HG03066 (cell line): ENCODE measurements around the gene TAF15.

Source experiments
- ATAC-seq: cut with Tn5 transposase; IDR thresholded peaks from one replicate; pipeline ENCODE4 v1.9.1; 2021; ENCODE audit warnings: low read depth; ENCODE audit not compliant: unreplicated experiment

TAF15 gene

DNA sequence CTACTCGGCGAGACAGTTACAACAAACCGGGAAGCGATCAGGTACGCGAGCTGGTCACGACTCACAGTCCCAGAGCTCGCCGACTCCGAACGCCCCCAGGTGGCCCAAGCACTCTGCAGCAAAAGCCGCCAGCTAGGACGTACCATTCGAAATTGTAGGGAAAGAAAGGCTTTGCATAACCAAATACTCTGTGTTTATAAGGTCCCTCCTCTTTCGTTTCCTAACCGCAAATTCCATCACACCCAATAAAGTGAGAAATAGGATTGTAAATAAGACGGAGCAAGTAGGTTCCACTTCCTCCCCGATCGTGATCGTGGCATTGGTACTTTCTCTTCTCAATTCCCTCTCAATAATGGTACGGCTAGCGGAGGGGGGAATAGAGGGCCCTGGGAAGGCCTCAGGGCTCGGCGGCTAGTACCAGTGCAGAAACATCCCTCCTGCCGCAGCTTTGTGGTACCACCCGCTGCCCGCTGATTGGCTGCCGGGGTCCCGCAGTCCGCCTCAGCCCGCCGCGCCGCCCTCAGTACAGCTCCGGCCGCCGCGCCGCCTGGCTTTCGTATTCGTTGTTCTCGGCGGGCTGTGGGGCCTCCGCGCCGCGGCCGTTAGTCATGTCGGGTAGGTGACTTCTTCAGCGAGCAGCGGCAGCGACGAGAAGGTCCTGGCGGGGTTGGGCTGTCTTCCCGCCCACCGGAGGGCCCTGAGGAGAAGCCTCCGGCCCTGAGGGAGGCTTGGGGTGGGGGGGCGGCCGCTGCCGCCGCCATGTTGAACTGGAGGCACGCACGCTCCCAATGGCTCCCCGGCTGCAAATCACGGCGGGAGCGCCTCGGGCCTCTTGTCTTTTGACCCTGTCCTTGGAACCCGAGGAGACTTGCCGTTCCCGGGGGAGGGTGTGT is at the start of gene TAF15:
Gene TAF15, plus strand, starts transcription at position 523 of the 893 bp plus-strand sequence. Its CDS starts 86 bp downstream, at position 609.
- peak; percentile 94 for ATAC-seq

DNA sequence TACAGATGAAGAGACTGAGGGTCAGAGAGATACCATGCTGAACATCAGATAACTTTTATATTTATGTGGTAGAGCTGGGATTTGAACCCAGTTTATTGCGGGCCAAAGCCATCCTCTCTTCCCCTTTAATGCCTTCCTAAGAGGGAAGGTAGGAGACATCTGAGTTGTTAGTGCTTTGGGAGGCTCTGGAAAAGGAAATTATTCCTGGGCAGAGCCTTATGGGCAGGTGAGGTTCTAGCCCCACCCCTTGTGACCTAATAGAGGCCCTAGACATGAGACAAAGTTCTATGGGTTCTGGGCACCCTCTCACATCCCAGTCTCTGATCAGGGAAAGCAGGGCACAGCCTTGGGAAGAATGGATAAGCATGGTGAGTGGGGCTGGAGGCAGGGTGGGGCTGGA is 48.7 kb upstream of the TAF15 start, which contains the start of gene C17orf50:
Gene C17orf50, plus strand, starts transcription at position 301 of the 400 bp plus-strand sequence. Its CDS starts 55 bp downstream, at position 356.
- ATAC-seq: no peak

DNA sequence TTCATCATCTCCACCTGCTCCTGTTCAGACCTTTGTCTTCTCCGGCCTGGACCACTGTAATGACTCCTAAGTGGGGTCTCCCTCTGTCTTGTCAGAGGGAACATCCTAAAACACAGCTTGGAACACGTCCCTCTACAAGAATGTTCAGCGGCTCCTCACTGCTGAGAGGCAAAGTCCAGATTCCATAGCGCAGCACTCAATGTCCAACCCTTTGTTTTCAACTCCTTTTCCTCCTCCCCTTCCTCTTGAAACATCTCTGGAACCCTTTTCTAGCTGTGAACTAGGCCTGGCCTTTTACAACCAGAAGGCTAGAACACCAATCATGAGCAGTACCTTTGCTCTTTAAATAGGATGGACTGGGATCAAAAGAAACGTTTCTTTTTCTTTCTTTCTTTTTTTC is 47.7 kb upstream of the TAF15 start:
- no peak for ATAC-seq

DNA sequence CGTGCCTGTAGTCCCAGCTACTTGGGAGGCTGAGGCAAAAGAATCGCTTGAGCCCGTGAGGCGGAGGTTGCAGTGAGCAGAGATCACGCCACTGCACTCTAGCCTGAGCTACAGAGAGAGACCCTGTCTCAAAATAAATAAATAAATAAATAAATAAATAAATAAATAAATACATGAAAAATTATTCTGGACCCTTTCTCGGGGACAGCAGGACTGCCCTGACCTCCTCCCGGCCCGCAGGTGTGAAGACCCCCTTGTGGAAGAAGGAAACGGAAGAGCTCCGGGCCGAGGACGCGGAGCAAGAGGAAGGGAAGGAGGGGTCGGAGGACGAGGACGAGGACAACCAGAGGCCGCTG is 45.5 kb upstream of the TAF15 start:
- ATAC-seq: no peak

DNA sequence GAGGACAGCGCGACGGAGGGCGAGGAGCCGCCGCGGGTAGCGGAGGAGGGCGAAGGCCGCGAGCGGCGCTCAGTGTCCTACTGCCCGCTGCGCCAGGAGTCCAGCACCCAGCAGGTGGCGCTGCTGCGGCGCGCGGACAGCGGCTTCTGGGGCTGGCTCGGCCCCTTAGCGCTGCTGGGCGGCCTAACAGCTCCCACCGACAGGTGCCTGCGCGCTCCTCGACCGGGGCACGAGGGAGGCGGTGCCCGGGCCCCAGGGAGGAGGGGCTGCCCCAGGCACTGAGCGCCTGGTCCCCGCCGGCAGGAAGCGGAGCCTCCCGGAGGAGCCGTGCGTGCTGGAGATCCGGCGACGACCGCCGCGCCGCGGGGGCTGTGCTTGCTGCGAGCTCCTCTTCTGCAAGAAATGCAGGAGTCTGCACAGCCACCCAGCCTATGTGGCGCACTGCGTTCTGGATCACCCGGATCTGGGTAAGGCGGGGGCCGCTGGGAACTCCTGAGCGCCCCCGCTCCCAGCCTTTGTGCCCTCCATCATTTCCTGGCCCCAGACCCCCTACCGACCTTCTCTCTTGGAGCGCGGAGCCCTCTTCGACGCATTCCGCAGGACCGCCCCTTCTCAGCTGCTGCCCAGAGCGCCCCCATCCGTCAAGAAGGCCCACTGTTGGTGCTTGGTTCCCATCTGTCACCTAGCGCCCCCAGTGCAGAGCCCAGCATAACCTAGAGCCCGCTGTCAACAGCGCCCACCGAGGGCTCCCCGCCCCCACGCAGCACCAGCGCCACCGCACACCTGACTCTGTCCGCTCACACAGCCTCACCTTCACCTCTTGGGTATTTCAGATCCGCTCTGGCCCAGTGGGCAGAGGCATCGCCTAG is 44.9 kb upstream of the TAF15 start:
- ATAC-seq: peak; percentile 82

DNA sequence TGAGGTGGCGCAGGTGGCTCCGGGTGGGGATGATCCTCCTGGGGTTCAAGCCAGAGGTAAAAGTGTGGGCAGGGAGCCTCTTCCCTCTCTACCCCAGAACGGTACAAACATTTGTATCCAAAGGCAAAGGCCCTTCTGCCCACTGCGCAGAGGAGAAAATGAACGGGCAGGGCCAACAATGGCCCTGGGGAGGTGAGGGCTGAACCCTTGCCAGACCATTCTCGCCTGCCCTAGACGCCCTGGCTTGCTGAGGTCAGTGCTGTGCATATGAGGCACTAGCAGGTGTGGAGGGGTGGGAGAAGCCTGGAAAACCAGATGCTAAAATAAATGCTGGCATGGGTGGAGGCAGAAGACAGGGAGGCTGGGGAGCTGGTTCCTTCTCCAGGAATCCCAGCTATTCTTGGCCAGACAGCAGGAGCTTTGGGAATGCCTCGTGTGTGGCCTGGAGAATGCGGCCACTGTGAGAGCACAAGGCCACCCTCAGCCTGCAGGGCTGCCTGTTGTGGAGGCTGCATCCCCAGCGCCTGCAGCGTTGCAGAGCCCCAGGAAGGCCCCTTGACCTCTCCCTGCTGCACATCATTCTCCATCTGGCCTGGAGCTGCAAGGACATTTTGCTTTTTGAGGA is 44.1 kb upstream of the TAF15 start:
- no peak for ATAC-seq

DNA sequence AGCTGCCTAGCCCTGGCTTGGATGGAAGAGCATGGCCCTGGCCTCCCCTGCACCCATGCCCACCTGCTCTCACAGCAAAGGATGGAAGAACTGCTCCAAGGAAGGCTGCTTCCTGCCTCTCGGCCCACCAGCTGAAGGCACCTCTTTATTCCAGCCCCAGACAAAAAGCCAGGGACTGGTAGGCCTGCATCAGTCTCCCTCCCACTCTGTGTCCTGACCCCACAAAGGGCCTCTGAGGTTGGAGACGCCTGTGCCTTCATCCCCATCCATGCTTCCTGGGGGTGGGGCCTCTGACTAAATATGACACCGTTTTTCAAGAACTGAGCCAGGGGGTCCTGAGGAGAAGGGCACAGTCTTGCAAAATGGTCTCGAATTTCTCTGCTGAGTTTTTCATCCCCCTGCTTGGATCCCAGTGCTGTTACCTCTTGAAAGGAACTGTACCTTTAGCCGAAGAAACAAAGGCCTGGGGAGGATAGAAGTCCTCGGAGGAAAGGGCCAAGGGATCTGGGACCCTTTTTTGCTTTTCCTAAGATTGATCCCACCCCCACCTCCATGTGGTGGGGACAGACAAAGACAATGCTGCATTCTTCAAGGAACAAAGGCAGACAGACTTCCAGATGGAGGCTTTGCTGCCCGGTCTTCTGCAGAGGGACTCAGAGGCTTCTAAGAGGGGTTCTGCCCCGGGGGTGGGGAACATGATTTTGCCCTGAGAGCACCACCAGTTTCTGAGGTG is 43.4 kb upstream of the TAF15 start:
- ATAC-seq: no peak

DNA sequence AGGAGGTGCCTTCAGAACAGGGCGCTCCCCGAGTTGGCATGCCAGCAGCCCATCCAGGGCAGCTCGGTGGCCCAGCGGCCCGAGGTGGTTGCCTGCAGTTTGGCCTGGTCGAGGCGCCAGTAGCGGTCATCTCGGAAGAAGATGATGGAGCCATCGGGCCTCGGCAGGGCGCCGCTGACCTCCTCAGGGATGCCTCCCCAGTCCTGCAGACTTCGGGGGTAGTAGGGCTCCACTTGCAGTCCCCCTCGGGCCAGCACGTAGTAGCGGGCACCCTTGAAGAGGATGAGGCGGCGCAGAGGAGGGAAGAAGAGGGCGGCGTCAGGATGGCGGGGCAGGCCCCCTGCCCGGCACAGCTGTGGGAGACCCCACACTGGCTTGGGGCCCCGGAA is 42.8 kb upstream of the TAF15 start:
- ATAC-seq: no peak

DNA sequence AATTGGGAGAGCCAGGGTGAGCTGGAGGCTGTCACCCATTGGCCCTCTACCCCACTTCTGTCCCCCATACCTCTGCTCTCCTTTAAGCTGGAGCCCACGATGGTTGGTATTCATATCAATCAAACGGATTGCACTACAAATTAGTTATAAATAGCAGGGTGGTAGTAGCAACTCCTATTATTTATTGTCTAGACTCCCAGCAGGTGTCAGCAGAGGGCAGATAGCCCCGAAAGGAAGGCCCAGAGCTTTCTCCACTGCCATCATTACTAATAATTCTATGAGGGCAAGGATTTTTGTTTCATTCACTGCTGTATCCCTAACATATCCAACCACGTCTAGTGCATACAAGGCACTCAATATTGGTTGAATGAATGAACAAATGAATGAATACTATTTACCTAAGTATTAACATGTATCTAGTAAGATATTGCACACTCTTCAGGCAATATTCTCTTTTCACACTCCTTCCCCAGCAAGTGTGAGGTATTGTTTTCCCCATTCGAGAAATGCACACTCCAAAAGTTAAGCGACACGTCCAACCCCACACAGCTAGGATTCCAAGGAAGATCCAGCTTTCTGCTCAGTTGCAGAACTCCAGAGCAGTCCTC is 42.3 kb upstream of the TAF15 start:
- ATAC-seq: no peak

DNA sequence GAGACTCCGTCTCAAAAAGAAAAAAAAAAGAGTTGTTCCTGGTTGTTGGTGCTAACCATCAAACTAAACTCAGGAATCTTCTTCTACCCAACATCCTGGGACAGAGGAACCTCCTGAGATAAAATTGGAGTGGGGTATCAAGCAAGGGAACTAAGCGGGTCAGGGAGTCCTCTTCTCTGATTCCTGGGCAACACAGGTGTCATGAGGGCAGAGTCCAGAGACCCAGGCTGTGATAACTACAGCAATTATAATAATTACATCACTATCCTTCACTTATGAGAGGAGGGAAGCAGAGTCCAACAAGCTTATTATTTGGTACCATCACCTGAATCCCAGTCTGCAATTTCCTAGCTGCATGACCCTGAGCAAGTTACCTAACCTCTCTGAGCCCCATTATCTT is 40.5 kb upstream of the TAF15 start:
- ATAC-seq: no peak

DNA sequence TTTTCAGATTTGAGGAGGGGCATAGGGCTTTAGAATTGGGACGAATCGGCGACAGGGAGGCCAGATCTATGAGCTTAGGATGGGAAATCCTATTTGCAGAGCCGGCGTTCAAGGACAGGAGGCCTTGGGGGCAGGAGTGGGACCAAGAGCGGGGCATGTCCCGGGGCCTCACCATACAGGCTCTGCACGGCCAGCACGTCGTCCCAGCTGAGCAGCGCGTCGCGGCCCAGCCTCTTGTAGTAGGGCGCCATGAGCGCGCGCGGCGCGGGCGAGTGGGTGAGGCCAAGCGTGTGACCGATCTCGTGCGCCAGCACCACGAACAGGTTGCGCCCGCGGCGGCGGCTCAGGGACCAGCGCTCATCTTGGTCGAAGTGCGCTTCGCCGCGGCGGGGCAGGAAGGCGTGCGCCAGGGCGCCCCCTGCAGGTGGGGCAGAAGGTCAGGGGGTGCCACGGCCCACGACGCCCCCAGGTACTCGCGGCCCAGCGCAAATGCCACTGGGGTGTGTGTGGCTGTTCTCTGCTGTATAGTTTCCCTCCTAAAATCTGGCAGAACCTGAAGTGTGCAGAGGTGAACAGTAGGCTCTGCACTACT is 39.3 kb upstream of the TAF15 start:
- ATAC-seq: no peak

DNA sequence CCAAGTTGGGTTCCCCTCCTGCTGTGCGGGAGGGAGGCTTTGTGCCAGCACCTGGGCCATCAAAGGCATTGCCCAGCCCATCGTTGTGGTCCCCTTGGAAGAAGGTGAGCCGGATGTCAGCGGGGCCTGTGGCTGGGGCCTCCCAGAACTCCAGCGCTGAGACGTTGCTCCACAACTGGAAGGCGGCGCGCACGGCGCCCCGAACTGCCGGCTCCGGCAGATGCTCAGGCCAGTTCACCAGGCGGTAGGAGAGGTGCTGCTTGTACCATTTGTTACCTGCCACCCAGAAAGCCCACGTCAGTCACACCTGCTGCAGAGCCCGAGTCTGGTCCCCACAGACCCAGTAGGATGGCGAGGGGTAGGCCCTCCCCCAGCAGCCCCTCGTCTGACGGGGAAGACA is 36.2 kb upstream of the TAF15 start:
- no peak for ATAC-seq

DNA sequence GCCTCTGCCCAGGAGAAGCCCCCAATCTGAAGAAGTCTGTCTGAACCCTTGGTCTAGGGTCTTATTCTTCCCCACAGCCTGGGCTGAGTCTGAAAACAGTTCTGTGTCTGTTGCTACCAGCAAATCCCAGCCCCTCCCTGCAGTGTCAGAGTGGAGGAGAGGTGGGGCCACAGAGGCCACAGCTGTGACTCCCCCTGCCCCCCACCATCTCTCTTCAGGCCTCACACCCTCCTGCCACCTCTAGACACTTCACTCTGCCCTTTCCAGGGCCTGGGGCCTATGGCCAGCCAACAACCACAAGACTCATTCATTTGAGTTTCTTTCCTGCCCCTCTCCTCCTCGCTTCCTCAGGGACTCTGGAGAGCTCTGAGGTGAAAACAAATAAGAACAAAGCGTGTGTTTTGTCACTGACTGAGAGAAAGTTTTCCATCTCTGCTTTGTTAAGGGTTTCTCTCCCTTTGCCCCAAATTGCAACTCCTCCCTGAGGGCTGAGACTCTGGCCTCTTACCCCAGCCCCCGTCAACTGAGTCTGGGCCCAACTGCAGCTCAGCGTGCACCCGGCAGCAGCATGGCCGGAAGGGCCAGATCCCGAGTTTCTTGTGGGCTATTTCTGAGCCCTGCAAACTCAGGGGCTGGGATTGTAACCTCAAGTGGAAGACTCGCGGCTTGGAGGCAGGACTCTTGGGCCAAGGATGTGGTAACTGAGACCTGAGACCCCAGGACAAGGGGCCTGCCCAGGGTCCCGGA is 35.4 kb upstream of the TAF15 start:
- no peak for ATAC-seq

DNA sequence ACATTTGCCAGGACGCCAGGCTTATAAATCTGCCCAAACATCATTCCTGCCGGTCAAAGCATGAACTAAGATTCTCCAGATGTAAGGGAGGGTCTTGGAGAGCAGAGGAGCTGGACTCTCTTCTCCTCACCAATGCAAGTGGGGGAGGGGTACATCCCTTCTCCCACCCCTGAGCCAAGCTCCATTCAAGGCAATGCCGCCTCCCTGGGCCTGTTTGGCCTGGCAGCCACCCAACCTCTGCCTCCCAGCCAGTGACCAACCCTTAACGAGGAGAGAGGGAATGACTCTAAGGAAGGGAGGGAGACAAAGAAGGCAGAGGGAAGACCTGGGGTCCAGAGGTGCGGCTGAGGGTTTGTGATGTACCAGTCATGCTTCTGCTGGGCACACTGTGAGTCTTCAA is 34.8 kb upstream of the TAF15 start:
- ATAC-seq: no peak

DNA sequence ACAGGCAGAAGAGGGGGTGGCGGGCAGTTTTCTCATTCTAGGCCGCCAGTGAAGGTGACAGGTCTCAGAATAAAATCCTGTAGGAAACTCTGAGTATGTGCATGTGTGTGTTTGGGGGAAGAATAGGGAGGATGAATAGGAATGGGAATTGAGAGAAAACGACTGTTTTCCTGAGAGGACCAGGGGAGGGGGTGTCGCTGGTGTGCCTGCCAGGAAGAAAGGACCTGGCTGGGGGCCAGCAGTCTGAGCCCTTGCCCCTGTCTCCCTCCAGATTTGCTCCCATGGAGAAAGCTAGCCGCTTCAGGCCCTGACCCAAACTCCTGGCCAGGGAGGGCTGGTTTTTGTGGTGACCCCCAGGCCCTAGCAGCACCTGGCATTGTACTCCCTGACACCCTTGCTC is 34.2 kb upstream of the TAF15 start:
- no peak for ATAC-seq

DNA sequence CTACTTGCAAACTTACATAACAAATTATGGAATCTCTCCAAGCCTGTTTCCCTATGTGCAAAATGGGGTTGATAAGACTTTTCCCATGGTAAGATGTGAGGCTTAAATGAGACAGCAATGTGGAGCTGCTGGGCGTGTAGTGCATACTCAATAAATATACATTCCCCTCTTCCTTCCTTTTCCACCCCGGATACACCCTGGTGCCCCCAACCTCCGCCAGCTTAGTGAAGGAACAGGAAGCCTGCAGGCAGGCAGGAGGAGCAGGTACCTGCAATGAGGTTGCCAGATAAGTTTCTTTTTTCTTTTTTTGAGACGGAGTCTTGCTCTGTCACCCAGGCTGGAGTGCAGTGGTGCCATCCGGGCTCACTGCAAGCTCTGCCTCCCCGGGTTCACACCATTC is 33.7 kb upstream of the TAF15 start:
- no peak for ATAC-seq

DNA sequence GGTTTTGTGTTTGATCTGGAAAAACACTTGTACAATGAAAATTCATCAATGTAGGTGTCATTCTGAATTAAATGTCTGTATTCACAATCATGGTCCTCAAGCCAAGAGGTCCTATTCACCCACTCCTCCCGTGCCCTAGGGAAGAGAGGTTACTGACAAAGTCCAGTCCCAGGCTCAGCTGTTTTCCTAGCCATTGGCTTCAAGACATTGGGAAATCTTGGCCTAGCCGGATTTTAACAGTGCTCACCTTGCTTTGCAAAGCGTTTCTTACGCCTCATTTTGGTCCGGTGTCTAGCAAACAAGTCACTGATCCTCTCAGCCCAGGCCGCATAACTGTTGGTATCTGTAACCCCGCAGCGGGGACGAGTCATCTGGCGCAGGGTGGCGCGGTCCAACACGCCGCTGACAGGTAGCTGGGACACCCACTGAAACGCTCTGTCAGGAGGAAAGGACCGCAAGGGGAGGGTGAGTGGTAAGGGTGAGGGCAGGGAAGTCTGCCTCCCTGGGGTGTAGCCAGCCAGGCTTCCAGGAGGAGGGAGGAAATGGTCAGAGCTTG is 30.6 kb upstream of the TAF15 start:
- ATAC-seq: no peak

DNA sequence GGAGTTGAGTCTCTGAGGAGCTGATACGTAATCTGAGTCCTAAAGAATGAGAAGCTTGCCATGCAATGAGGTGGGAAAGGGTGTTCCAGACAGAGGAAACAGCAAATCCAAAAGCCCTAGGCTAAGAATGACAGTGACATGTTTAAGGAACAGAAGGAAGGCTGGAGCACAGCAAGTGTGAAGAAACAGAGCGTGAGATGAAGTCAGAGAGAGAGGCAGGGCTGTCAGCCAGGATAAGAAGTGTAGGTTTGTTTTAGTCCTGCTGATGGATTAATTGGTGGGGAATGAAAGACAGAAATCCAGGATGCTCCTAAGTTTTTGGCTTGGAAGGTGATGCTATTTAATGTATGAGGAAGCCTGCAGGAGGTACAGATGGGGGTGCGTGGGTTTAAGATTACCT is 28.3 kb upstream of the TAF15 start:
- no peak for ATAC-seq

DNA sequence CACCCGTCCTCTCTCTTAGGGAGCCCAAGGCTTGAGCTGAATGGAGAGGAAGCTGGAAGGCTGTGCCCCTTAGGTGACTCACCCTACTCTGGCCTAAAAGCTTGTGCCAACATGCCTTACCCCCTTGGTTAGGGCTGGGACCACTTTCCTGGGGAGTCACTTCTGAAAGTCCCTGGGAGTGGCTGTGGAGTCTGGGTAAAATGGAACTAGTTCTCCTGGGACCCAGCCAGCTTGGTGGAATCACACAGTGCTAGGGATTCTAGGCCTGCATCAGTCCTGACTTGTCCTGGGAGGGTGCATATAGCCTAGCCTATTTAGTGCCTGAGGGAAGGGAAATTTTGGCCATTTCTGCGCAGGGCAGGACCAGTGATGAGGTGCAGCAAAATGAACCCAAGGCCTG is 24.4 kb upstream of the TAF15 start:
- no peak for ATAC-seq
